SJSA1 (cell line): ENCODE data around the gene AKAP3. TPM values are rescaled to one million over a fixed set of nuclear protein-coding genes. Genes with fewer than 3 reads are reported as not detected.

Experiments
- DNase-seq, 2 experiments: peaks; one replicate each; pipeline ENCODE4 v3.0.0-alpha.2; 2015 to 2020; ENCODE audit warnings: low spot score in 2 of 2, low read depth in 1 of 2
- H3K27ac ChIP-seq: fragments of 250-450 bp; sonication (Bioruptor Pico); 2 replicates; pipeline ENCODE4 v1.5.1; 2020; ENCODE audit warnings: mild to moderate bottlenecking, moderate library complexity
- H3K27me3 ChIP-seq: fragments of 250-450 bp; sonication (Bioruptor Pico); replicated peaks from 2 replicates; pipeline ENCODE4 v1.5.1; 2020; ENCODE audit warnings: mild to moderate bottlenecking, moderate library complexity
- H3K36me3 ChIP-seq: fragments of 250-450 bp; sonication (Bioruptor Pico); 2 replicates; pipeline ENCODE4 v1.5.1; 2020; ENCODE audit warnings: mild to moderate bottlenecking
- H3K4me1 ChIP-seq: fragments of 250-450 bp; sonication (Bioruptor Pico); replicated peaks from 2 replicates; pipeline ENCODE4 v1.6.1; 2021; ENCODE audit warnings: mild to moderate bottlenecking
- H3K4me3 ChIP-seq: fragments of 250-450 bp; sonication (Bioruptor Pico); 2 replicates; pipeline ENCODE4 v1.5.1; 2020; ENCODE audit warnings: mild to moderate bottlenecking
- H3K9me3 ChIP-seq: fragments of 250-450 bp; sonication (Bioruptor Pico); replicated peaks from 2 replicates; pipeline ENCODE4 v1.5.1; 2020; ENCODE audit warnings: mild to moderate bottlenecking
- total RNA-seq: library from RNA; depleted of rRNA; stranded (reverse); fragments of >200 nt; shearing (Covaris generic); gene quantifications from 2 replicates; pipeline ENCODE4 v1.2.3, GENCODE V29; 2014; rRNA removed

Gene AKAP3
- total RNA-seq: 2.4 and 2.5 TPM in 2 replicates

DNA sequence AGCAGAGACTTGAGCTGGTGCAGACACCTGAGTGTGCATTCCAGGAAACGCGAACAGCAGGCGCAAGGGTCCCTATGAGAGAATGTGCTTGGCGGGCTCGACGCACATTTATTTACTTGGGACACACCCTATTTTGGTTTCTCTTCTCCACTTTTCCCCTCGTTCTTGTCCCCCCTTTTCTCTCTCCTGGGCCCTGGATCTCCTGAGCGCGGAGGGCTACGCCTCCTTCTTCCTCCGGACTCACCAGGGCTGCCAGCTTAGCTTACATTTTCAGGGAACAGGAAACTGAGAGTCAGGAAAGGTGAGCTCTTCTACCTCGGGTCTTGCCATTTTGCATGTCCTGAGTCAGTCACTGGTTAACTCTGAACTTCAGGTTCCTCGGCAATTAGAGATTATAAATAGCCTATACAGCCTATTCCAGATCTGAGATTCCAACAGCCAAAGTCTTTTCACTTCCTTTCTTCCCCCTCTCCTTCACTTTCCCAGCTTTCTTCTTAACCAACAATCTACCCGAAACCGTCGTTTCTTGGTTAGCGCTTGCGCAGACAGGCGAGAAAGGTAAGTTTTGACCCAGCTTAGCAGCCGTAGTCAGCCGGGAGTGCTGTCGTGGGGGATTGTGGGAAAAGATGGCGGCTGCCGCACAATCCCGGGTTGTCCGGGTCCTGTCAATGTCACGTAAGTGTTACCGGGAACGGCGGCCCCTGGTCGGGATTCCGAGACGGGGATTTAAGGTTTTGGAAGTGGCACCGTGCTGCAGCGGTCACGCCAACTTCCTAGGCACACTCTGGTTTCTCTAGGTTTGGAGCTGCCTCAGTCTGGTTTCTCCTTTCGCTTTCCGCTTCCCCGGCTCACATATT lies at the start of gene AKAP3, which contains the start of gene NDUFA9:
TSS of gene AKAP3 (minus strand) at position 551 of the 857 bp plus-strand sequence. CDS start 10,855 bp downstream, outside the sequence.
TSS of gene NDUFA9 (plus strand) at position 614 of the 857 bp plus-strand sequence. CDS start at position 627, 13 bp downstream.
- Histone ChIP-seq H3K36me3 (peaks cover 4% of the 10 kb centered on the region; the same call in 1 of the 2 replicates), H3K4me1 (peaks cover 16% of the 10 kb centered on the region), H3K27ac (peak within 1 kb of the TSS; percentile 52), H3K9me3 (no peaks in the 10 kb centered on the region), H3K27me3 (no peaks in the 10 kb centered on the region), H3K4me3 (peak within 1 kb of the TSS; percentile 67)
- DNase-seq: peak; percentile 82 to 85

DNA sequence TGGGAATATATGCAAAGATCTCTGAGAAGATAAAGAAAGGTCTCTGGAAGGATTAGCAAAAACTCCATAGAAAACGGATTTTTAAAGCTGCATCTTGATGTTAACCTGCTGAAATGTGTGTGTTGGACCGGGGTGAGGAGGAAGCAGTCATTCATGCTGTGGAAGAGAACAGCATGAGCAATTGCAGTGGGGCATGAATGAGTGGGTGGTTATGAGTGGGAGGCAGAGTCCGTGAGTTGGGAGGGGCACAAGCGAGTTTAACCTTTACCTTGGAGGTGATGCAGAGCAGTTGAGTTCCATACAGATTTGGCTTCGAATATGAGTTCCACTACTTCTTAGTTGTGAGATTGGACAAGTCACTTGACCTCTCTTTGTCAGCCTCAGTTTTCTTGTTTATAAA lies 41.9 kb upstream of the AKAP3 start:
- no peak for DNase-seq
- H3K4me1 ChIP-seq: no peaks in the 10 kb centered on the region
- no peak overlapping the region for H3K4me3 ChIP-seq
- peaks cover 20% of the 10 kb centered on the region for H3K36me3 ChIP-seq
- no peak overlapping the region for H3K27ac ChIP-seq
- H3K9me3 ChIP-seq: no peaks in the 10 kb centered on the region
- no peaks in the 10 kb centered on the region for H3K27me3 ChIP-seq

DNA sequence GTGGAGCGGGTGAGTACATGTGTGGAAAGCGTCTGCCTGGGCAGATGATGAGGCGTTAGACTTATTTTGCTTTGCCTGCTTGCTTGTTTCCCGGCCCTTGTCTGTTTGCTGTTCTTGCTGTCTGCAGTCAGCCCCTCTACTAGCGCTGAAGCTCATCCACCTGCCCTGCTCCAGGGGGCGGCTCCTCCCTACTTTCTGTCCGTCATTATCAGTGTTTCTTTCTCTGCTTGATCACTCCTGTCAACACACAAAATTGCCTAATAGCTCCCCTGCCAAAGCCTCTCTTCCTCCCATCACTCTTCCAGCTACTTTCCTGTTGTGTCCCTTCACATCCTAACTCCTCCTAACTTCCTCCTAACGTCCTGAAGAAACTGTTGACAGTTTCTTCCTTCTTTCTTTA lies 36.5 kb upstream of the AKAP3 start:
- Histone ChIP-seq H3K27ac (no peak overlapping the region), H3K36me3 (peaks cover 42% of the 10 kb centered on the region), H3K4me3 (no peak overlapping the region), H3K4me1 (no peaks in the 10 kb centered on the region), H3K9me3 (no peaks in the 10 kb centered on the region), H3K27me3 (no peaks in the 10 kb centered on the region)
- no peak for DNase-seq

DNA sequence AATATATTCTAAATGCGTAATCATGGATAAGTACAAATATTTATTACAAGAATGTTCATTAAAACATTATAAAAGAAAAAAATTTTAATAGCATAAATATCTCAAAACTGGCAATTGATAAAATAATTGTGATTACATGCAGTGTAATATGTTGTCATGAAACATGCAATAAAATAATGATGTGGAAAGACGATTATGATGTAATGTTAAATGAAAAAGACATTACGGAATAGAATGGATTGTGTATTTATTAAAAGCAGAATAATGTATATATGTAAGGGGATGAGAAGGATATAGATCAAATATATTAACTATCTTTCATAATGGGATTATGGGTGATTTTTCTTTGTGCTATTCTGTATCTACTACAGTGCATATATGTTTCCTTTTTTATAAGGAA lies 32.9 kb upstream of the AKAP3 start:
- Histone ChIP-seq H3K4me1 (no peaks in the 10 kb centered on the region), H3K4me3 (no peak overlapping the region), H3K27ac (no peak overlapping the region), H3K9me3 (no peaks in the 10 kb centered on the region), H3K27me3 (no peaks in the 10 kb centered on the region), H3K36me3 (peaks cover 37% of the 10 kb centered on the region)
- no peak for DNase-seq

DNA sequence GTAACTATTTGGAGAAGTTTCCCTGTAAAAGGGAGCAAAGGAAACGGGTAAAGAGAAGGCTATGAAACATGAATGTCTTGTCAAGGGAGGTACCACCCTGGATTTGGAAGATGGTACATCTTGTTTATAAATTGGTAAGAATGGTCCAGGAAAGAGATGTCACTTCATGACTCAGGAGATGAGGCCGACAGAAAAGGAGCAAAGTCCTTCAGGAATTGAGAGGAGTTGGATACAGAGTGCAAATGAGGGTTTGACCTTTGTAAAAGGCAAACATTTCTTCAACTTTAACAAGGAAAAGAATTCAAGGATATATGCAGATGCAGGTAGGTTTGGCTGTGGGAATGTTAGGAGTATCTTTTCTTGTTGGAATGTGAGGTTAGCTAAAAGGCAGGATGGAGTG lies 30.9 kb upstream of the AKAP3 start:
- Histone ChIP-seq H3K27me3 (no peaks in the 10 kb centered on the region), H3K27ac (no peak overlapping the region), H3K36me3 (peaks cover 27% of the 10 kb centered on the region), H3K4me3 (no peak overlapping the region), H3K4me1 (no peaks in the 10 kb centered on the region), H3K9me3 (no peaks in the 10 kb centered on the region)
- DNase-seq: no peak

DNA sequence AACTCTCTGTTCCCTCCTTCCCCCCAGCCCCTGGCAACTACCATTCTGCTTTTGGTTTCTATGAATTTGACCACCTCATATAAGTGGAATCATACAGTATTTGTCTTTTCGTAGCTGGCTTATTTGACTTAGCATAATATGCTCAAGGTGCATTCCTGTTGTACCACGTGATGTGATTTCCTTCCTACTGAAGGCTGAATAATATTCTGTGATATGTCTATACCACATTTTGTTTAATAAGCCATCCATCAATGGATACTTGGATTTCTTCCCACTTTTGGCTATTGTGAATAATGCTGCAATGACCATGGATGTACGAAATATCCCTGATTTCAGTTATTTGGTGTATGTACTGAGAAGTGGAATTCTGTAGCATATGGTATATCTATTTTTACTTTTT lies 16.4 kb upstream of the AKAP3 start:
- H3K27me3 ChIP-seq: no peaks in the 10 kb centered on the region
- peaks cover 10% of the 10 kb centered on the region for H3K4me1 ChIP-seq
- no peak for DNase-seq
- no peak overlapping the region for H3K4me3 ChIP-seq
- peaks cover 90% of the 10 kb centered on the region for H3K36me3 ChIP-seq
- no peak overlapping the region for H3K27ac ChIP-seq
- no peaks in the 10 kb centered on the region; the same call in 1 of the 2 replicates for H3K9me3 ChIP-seq

DNA sequence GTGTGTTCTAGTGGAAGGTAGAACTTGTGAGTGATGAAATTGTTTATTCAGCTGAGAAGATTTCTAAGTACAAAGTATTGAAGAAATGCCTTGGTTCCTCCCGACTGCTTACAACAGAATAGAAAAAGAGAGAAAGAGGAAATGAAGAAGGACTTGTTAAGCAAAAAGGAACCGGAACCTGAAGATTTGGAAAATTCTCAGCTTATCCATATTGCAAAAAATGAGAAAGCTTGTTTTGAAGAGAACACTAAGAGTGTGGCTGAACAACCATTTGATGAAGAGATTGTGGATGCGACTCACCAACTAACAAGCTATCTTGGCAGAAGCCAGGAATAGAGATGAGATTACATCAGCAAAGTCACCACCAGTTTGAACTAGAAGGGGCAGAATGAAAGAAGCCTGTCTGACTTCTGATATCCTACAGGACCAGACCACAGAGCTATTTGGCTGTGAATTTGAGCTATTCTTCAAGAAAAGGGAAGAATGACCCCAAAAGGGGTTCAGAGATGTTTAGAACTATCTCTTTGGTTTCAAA lies 15.2 kb upstream of the AKAP3 start:
- no peak overlapping the region for H3K4me3 ChIP-seq
- H3K9me3 ChIP-seq: no peaks in the 10 kb centered on the region; the same call in 1 of the 2 replicates
- peak overlapping the region; percentile 2; the same call in 1 of the 2 replicates for H3K27ac ChIP-seq
- peaks cover 10% of the 10 kb centered on the region for H3K4me1 ChIP-seq
- H3K27me3 ChIP-seq: no peaks in the 10 kb centered on the region
- peaks cover 90% of the 10 kb centered on the region for H3K36me3 ChIP-seq
- peak in 1 of 2 experiments; percentile 14 for DNase-seq

DNA sequence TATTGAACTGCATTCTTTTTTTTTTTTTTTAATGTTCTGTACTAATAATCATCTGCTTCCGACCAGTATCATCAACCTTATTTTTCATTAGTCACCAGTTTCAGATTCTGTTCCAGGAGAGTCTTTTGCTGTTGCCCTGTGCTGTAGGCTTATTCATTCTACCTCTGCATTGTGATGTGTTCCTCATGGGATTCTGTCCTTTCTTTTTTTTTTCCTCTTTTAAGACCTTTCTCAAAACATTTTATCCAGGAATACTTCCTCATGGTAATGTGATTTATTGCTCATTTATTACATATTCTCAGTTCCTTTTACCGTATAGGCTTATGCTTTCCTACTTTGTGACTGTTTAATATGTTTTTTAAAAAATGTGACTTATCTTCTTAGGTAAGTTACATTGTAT lies 4.8 kb upstream of the AKAP3 start:
- Histone ChIP-seq H3K27me3 (no peaks in the 10 kb centered on the region), H3K4me1 (peaks cover 11% of the 10 kb centered on the region), H3K27ac (no peak overlapping the region), H3K36me3 (peaks cover 51% of the 10 kb centered on the region), H3K4me3 (no peak overlapping the region), H3K9me3 (no peaks in the 10 kb centered on the region)
- no peak for DNase-seq

DNA sequence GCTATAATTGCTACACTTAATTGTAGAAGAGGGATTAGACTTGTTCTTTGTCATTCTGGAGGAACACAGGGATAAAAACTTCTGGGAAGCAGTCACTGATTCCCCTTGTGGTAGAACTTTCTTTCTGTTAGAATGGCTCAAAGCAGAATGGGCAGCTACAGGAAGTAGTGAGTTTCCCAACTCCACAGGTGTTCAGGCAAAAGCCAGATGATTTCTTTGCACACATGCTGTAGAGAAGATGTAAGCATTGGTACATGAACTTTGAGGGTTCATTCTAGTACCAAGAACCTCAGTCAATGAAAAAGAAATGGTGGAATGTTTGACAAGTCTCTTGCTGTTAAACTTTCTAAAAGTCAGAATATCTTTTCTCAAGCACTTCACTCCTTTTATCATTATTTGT lies 4.4 kb upstream of the AKAP3 start:
- Histone ChIP-seq H3K4me3 (no peak overlapping the region), H3K27ac (no peak overlapping the region), H3K27me3 (no peaks in the 10 kb centered on the region), H3K36me3 (peaks cover 47% of the 10 kb centered on the region), H3K4me1 (peaks cover 12% of the 10 kb centered on the region), H3K9me3 (no peaks in the 10 kb centered on the region)
- DNase-seq: no peak

DNA sequence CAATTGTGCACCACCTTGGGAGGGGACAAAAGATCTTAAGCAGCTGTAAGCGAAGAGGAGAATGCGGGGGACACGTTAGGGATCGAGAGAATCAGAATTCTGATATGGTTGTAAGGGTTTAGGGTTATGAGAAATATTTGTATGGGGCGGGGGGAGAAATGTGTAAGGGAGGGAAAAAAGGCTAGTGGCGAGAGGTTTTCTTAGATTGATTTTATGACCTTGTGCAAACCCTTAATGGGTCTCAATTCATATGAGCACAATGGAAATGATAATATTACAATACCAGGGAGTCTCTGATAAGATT lies 459 bp upstream of the AKAP3 start:
- Histone ChIP-seq H3K9me3 (no peaks in the 10 kb centered on the region), H3K4me3 (peak overlapping the region; percentile 67), H3K36me3 (peaks cover 9% of the 10 kb centered on the region), H3K27ac (peak overlapping the region; percentile 52), H3K27me3 (no peaks in the 10 kb centered on the region), H3K4me1 (peaks cover 16% of the 10 kb centered on the region)
- no peak for DNase-seq

DNA sequence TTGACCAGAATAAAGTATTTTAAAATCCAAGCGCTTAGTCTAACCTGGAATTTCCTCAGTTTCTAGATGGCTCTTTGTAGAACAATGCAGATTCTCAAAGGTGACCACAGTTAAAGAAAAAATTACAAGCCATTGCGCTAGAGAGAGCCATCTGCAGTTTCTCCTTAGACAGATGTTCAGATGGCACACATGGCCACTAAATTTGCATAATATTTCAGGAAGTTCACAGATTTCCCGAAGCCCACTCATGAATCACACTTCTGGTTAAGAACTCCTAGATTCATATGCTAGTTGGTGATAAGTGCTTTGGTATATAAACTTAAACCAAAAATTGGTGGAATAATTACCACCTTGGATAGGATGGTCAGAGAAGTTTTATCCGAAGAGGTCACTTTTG lies 749 bp downstream of the AKAP3 start:
- Histone ChIP-seq H3K36me3 (peaks cover 4% of the 10 kb centered on the region; the same call in 1 of the 2 replicates), H3K27me3 (no peaks in the 10 kb centered on the region), H3K27ac (no peak overlapping the region), H3K4me1 (peaks cover 16% of the 10 kb centered on the region), H3K9me3 (no peaks in the 10 kb centered on the region), H3K4me3 (peak overlapping the region; percentile 67)
- DNase-seq: no peak

DNA sequence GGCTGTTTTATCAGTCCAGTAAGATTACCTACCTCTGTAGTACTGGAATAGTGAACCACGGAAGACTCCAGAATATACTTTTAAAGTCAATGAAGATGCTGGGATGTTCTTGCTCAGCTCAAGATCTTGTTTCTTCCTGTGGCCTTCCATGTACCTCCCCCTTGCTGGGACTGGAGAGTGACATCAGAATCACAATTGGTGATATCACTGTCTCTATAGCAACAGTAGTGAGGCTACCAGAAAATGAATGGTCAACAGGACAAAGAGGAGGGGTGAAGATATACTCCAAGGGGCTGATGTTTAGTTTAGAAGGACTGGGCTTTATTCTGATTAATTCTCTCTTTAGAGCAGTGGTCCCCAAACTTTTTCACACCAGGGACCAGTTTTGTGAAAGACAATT lies 3.8 kb downstream of the AKAP3 start:
- no peak for DNase-seq
- Histone ChIP-seq H3K9me3 (no peaks in the 10 kb centered on the region), H3K27ac (no peak overlapping the region), H3K4me1 (peaks cover 10% of the 10 kb centered on the region), H3K4me3 (no peak overlapping the region), H3K27me3 (peaks cover 16% of the 10 kb centered on the region; the same call in 1 of the 2 replicates), H3K36me3 (no peaks in the 10 kb centered on the region)

DNA sequence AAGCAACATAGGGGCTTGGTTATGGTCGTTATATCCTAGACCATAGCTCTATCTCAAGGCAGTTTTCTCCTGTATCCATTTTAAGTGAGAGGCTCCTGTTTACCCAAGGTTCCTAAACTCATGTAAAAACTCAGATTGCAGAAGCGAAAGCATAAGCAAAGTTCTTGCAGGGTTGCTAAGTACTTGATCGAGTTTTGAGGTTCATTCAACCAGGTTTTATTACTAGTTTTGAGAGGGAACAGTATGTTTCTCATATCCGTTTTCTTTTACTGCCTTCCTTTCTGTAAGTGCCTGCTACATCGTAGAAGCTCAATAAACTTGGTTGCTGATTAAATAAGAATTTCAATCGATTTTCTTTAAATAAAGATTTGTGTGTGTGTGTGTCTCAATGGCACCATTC lies 5.1 kb downstream of the AKAP3 start:
- Histone ChIP-seq H3K4me3 (no peak overlapping the region), H3K27me3 (peaks cover 19% of the 10 kb centered on the region; the same call in 1 of the 2 replicates), H3K27ac (no peak overlapping the region), H3K4me1 (peaks cover 6% of the 10 kb centered on the region), H3K9me3 (no peaks in the 10 kb centered on the region), H3K36me3 (no peaks in the 10 kb centered on the region)
- no peak for DNase-seq

DNA sequence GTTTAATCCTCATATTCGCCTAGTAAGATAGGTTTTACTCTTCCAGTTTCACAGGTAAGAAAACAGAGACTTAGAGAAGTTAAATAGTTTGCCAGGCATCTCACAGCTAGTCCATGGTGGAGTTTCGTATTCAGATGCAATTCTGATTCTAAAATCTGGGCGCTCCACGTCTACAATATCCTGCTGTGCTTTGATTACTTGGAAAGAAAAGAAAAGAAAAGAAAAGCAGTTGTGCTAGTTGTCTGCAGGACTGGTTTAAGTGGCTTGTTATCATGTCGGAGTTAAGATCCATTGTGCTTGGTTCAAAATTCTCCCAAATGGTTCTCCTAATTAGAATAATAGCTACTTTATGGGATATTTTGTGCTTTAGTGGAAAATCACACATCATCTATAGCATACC lies 18.6 kb downstream of the AKAP3 start:
- Histone ChIP-seq H3K36me3 (no peaks in the 10 kb centered on the region), H3K4me3 (no peak overlapping the region), H3K4me1 (no peaks in the 10 kb centered on the region), H3K27ac (no peak overlapping the region), H3K27me3 (peaks cover 61% of the 10 kb centered on the region), H3K9me3 (no peaks in the 10 kb centered on the region)
- no peak for DNase-seq
